GM18861 (cell line): ENCODE data around the gene RELN.

ENCODE experiments used
- ATAC-seq: cut with Tn5 transposase; IDR thresholded peaks from one replicate; pipeline ENCODE4 v1.9.1; 2021; ENCODE audit not compliant: unreplicated experiment

Gene RELN

DNA sequence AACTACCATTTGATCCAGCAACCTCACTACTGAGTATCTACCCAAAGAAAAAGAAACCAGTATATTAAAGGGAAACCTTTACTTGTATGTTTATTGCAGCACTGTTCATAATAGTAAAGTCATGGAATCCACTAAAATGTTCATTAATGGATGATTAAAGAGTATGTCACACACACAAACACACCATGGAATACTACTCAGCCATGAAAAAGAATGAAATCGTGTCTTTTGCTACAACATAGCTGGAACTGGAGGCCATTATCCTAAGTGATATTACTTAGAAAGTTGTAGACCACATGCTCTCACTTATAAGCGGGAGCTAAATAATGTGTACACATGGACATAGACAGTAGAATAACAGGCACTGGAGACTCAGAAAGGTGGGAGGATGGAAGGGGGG is 340.4 kb downstream of the RELN start:
- no peak for ATAC-seq

DNA sequence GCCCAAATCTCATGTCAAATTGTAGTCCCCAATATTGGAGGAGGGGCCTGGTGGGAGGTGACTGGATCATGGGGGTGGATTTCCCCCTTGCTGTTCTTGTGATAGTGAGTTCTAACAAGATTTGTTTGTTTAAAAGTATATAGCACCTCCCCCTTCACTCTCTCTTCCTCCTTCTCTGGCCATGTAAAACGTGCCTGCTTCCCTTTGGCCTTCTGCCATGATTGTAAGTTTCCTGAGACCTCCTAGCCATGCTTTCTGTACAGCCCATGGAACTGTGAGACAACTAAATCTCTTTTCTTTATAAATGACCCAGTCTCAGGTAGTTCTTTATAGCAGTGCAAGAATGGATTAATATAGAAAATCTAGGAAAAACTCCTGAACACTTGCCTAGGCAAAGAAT is 341.3 kb downstream of the RELN start:
- no peak for ATAC-seq

DNA sequence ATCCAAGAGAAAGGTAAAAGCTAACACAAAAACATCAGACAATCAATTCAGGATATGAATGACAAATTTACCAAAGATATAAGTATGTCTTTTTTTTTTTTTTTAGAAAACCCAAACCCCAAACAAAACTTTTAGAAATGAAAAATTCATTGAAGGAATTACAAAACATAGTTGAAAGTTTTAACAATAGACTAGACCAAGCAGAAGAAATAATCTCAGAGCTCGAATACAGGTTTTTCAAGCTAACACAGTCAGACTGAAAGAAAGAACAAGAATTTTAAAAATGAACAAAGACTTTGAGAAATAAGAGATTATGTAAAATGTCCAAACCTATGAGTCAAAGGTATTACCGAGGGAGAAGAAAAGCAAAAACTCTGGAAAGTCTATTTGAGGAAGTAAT is 345.1 kb downstream of the RELN start:
- ATAC-seq: no peak

DNA sequence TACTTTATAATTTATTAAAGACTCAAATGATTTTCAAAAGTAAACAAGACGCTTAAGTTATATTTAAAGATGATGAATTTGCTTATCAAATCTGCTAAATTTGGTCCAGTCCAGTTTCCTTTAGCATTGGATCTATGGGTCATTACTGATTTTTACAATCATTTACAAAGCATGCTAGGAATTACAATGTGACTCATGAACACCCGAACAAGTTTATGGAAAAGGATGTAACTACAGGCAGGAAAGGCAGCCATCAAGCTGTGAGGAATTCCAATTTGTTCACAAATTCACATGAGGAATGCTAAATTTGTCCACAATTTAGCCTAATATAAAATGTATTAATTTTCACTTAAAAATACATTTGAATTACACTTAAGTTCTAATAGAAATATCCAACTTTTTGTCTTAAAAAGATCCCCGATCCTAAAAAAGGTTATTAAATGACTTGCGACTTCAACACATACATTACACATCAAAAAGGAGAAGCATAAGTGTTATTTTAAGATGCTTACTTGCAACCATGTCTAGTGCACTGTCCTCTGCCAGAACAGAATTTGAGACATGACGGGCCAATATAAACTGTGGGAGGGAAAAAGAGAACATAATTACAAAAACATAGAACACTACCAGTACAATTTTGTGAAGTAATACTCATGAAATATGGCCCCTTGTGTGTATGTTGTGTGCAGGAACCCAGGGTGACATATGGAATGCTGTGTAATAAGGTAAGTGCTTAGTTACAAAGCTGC is 349.3 kb downstream of the RELN start:
- ATAC-seq: no peak

DNA sequence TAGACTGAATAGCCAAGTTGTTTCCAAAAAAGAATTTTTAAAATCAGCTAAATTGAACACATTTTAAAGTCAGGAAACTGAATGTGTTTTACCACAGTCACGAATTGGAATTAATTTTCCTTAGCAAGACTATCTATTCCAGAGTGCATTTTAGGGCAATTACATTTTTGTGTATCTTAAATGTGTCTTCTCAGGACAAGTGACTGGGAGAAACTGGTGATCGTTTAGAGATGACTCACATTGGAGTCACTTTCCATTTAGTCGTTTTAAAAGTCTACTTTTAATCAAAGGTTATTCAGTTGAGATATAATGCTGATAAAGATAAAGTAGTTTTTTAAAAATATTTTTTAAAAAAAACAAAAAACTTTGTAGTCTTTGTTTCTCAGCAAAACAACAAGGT is 351.7 kb downstream of the RELN start:
- no peak for ATAC-seq

DNA sequence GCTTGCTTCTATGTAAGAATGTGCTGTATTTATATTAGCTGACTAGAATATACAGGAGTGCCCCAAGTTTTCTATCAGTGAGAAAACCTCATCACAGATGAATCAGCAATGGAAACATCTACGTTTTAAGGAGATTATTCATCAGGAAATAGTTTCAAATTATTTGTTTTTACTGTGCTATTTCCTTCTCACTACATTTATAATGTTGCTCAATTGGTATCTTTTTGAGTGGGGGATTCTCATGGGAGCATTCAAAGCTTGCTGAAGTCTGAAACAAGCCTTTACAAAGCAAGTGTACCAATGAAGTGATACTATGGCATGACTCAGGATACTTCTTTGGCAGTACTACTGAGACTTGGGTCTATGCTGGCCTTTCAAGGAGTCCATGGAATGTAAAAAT is 352.4 kb downstream of the RELN start:
- no peak for ATAC-seq

DNA sequence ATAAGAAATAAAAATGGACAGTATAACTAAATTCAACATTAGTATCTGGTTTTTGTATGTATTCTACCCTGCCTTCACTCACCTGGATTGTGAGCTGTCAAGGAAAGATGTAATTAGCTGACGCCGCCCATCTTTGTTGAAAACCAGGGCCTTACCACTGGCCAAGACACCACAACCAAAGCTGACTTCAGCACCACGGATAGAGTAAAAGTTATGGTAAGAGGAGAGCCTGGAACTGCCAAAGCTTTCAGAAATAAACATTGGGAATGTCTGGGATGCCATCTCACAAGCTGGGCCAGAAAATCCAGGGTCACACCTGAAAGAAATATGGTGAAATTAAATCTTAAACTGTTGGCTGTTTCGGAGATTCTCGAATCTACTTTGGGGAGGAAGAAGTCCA is 353.3 kb downstream of the RELN start:
- ATAC-seq: no peak

DNA sequence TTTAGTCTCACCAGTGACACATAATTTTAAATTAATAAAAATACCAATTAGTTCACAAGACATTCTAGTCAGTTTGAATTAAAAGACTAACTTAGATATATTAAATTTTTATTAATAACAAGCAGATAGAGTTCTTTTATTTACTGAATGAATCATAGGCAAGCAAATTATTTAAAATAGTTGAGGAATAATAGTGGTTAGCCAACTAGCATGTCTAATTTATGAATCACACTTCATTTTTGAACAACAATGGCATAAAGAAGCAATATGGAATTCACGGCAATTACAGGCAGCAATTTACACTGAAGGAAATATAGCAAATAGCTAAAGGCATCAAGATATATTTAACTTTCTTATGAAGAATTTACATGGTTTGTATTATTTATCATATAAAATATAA is 356.5 kb downstream of the RELN start:
- no peak for ATAC-seq

DNA sequence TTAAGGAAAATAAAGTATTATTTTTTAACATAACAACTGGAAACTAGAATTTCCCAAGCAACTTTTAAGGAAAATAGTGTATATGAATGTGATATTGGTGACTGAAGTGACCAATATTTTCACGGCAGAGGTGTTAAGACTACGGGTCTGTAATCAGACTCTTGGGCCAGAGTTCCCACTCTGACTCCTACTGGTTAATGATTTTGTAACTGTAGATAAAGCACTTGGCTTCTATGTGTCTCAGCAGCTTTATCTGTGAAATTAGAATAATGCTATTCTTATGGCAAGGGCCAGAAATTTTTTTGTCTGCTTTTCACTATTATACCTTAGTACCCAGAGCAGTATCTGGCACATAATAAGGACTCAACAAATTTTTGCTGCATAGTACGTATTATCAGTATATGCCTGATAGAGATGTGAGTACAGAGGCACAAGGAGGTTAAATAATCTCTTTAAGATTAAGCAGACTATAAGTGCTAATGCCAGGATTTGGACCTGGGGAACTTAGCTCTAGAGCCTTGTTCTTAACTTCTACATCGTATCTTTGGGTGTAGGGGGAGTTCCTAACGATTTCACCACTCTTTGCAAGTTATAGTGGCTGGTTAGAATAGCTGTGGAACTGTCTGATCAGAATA is 357.3 kb downstream of the RELN start:
- ATAC-seq: no peak

DNA sequence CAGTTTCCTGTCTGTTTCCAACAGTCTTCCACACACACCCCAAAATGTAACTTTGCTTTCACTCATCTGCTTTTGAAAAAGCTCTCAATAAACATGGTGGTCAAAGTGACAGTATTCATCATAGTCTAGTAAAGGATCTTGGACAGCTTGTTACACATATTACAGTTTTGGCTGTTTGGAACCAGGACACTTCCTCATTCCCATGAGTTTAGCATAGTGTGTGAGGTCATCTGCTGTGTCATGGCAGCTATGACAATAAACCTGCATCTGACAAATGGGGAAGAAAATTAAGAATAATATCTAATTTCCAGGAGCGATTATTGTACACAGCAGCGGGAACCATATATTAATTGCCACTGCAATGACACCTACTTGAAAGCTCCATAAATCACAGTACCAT is 359.1 kb downstream of the RELN start:
- no peak for ATAC-seq

DNA sequence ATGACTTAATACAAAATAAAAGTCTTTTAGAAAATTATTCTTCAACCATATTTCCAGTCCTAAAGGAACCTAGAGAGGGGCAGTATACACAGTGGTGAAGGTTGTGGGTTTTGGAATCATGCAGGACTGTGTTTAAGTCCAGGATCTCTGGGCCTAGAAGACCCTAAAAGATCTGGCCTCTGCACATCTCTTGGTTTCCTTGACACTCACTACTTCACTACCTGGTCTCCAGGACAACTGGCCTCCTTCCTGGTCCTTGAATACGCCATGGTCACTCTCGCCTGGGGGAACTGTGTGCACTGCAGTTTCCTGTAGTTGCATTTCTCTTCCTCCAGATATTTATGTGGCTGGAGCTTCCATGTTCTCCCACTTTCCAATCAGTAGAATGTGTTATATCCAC is 360.7 kb downstream of the RELN start:
- ATAC-seq: no peak

DNA sequence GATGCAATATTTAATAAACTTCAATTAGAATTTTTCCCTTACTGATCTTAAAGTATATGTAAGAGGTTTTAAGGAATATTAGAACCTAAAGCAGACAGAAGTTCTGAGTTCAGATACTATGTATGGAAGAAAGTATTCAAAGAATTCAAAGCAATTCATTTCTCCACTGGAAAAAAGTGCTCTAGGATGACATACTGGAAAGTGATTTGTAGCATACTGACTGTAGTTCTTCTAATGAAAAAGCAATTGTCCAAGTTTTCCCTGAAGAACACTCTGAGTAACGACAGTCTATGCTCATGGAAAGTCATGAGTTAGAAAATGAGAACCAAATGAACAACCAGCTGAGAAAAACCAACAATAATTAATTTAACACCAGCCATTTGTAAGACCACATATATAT is 362.7 kb downstream of the RELN start:
- ATAC-seq: no peak

DNA sequence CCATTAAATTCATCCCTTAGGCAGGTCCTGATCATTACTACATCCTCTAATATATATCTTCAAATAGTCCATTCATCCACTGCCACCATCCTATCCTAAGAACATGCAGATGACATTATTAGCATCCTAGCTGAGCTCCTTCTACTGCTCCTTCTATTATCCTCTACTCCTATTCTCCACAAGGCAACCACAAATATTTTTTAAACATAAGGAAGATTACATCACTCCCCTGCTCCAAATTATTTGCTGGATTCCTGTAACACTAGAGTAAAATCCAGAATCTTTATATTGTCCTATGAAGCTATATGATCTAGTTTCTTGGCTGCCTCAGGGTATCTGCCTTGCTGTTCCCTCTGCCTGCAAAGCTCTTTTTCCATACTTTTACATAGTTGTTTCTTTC is 367.2 kb downstream of the RELN start:
- ATAC-seq: no peak

DNA sequence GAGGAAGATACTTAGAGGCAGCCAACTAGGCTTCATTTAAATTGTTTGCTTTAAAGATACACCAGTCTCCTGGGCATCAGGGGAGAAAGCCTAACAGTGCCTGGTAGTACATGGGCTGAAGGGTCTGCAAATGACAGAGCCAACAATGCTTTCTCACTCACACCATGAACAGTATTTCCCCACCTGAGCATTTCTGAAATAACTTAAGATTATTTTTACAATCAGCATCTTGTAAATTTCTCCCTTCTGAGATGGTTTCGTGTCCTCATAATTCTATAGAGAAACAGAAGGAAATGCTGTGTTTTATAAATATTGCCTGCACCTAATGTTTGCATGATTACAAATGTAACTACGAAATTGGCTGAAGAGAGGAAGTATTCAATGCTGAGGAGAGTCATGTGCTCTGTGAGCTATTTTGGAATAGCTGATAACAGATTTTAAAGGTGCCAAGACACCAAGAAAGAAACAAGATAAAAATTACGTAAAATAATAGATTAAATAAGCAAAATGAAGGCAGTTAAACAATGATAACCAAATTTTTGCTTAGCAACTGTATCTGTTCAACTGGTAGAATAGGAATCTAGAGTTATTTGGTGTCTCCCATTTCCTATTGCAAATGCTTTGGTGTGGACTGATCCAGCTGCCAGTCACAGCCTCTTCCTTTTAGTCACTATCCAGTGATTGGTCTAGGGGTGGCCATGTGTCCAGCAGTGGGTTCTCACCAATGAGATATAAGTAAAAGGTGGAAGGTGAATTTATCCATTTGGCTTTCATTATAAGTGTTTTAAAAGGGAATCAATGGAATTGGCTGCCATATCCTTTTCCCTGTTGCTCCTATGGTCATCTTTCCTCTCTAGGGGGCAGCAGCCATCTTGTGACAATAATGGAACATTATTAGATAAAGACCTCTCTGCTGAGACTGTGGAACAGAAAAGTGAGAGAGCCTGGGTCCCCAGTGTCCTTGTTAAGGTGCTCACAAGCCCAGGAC is 375.5 kb downstream of the RELN start:
- no peak for ATAC-seq

DNA sequence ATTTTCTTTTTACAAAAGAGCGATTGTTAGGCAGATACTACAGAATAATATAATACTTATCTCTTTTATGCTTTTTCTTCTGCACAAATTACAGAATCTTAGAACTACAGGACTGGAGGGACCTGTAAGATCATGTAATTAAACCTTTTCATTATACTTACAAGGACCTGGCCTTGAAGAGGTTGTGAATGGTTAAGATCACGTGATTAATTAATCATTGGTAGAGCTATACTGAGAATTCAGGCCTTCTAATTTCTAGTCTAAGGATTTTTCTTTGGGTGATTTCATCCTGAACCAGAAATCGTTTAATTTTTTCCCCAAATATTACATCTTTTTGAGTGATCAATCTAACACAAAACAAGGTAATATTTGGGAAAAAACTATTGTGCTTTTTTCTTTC is 379.7 kb downstream of the RELN start:
- no peak for ATAC-seq

DNA sequence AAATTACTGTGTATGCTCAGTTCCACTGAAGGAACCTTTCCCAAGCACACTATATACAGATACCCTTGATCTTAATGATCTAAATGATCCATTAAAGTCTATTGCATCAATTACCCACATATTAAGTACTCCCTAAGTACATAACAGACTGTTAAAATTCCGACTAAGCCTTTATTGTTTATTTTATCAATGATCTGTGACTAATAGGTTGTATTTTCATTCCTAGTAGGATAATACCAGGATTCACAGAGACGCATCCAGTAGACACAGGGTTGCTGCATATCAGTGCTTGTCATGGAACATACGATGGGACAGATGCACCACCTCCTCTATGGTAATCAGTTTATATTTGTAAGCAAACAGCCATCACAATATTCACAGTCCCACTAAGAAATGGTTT is 383.8 kb downstream of the RELN start:
- ATAC-seq: no peak

DNA sequence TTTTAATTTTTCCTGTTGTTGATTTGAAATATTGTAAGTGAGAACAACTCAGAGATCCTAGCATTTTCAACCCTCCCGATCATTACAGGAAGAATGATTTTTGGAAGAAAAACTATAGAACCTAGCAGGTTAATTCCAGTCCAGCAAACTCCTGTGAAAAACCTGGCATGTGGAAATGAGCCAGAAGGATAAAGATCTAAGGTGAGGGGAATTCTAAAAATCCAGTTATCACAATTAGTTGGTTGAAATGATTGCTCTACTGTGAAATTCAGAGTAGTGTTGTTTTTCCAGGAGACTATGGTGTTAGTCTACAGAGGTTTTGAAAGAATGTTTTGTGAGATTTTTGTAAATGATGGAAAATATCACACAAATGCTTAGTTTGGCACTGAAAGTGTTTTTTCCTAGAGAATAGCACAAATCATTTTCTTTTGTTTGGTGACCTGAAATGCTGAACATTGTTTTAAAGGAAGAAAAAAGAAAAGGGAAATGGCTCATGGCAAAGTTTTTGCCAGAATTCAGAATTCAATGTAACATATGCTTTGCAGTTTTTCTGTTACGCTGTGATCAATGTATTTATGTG is 391.0 kb downstream of the RELN start:
- ATAC-seq: no peak

DNA sequence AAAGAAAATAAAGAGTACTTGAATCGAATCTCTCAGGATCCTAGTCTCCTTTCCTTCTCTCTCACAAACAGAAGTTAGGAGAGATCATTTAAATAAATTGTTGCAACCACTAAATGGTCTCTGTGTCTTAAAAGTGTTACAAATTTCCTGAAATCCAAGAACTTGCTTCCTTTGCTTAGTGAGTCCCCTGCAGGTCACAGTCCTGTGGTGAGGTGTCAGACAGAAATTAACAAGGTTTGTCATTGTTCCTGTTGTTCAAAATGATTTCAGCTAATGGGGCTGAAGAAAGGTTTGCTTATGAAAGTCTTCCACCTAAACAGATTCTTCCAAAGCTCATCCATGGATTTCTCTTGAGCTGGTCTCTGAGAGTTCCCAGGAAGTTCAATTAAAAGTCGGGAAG is 391.9 kb downstream of the RELN start:
- no peak for ATAC-seq

DNA sequence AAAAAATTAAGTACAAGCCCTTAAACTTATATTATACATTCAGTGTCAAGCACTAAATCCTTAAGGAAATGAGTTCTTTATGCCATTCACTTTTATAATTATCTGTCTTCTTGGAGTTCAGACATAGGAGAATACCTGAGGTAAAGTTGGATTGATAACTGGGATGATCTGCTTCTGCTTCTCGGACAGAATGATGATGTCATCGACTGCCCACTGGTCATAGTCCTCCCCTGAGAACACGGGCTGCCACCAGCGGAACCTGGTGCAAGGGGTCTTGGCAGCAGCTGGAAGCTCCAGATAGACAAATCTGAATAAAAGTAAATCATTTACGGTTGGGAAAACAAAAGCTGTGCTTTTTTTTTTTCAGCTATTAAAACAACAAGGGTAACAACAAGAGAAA is 395.3 kb downstream of the RELN start:
- ATAC-seq: no peak

DNA sequence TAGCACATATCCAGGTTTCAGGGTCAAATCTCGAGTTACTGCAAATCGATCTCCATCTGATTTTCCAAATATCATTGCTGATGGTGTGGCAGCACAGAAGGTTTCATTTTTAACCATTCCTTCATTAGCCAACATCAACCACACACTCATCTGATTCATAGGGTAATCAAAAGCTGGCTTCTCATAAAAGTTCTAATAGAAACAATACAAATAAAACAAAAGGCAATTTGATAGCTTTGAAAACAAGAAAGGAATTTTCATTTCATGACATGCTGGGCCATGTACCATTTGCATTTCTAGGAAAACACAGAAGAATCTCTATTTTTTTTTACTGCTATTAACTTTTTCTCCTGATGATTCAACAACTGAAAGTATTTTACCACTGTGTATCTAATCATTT is 395.8 kb downstream of the RELN start:
- ATAC-seq: no peak

DNA sequence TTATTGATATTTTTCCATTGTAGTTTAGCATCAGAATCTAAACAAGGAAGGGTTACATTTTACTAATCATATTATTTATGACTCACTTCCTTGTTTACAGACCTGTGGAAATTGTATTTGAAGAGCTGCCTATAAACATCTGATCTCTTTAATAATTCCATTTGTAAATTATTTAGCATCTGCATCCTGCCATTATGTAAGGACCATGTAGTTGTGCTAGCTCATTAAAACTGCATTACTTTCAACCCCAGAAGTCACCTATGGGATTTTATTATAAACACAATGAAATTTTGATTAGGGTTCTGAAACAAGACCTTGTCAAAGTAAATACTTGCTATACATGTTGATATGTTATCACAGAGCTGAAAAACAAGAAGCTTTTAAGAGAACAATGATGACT is 396.6 kb downstream of the RELN start:
- no peak for ATAC-seq

DNA sequence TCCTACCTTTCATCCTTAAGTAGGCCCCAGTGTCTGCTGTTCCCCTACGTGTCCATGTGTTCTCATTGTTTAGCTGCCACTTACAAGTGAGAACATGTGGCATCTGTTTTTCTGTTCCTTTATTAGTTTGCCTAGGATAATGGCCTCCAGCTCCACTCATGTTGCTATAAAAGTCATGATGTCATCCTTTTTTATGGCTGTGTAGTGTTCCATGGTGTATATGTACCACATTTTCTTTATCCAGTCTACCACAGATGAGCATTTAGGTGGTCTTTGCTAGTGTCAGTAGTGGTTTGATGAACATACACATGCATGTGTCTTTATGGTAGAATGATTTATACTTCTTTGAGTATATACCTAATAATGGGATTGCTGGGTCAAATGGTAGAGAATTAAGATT is 397.3 kb downstream of the RELN start:
- no peak for ATAC-seq
